ENCODE measurements around the gene AKAP6. TPM values are rescaled to one million over a fixed set of nuclear protein-coding genes. Genes with fewer than 3 reads are reported as not detected.
A peak's percentile ranks its signal among the peaks of the same experiment; 100 is the strongest.
"Not testable (repeated sequence)": the region's sequence is repeated elsewhere in the genome, so short reads cannot be mapped to it uniquely, and the experiment has no call there.

AKAP6 gene
- total RNA-seq, 4 donors from 2014 or later: 1.1 to 16.0 (median 6.0) TPM

GRCh38 chr14:32786886-32787285 lies 457.8 kb downstream of the AKAP6 start:
- Histone ChIP-seq H3K36me3 (no peaks in the 10 kb centered on the region), H3K4me3 (no peak overlapping the region), H3K27me3 (no peaks in the 10 kb centered on the region), H3K4me1 (no peaks in the 10 kb centered on the region), H3K27ac (no peak overlapping the region), H3K9me3 (peaks cover 0 to 2% (median 0%) of the 10 kb centered on the region in 3 donors)
- intact Hi-C loops (cut with DNase I): no loop called here
- 73 to 81% methylated on average over 3 of the region's 3 CpGs for WGBS, 2 donors
- TF ChIP-seq CTCF (IDR thresholded peaks at IDR 0.05): no peak
- TF ChIP-seq POLR2A (IDR thresholded peaks at IDR 0.05): no peak
- DNase-seq: no peak

GRCh38 chr14:32793033-32793432 lies 463.9 kb downstream of the AKAP6 start:
- H3K4me3 ChIP-seq; intact Hi-C loops (cut with DNase I); H3K36me3 ChIP-seq; H3K27me3 ChIP-seq; H3K27ac ChIP-seq; DNase-seq; H3K4me1 ChIP-seq: not testable (repeated sequence)
- peaks cover 0 to 21% (median 9%) of the 10 kb centered on the region in 3 donors for H3K9me3 ChIP-seq

- no peak for DNase-seq
- H3K4me3 ChIP-seq: no peak overlapping the region
- H3K27me3 ChIP-seq: no peaks in the 10 kb centered on the region
- H3K9me3 ChIP-seq: peaks cover 0 to 24% (median 20%) of the 10 kb centered on the region in 3 donors
- no peak for TF ChIP-seq CTCF (IDR thresholded peaks at IDR 0.05)
- TF ChIP-seq POLR2A (IDR thresholded peaks at IDR 0.05): no peak
- H3K27ac ChIP-seq: no peak overlapping the region
- no peaks in the 10 kb centered on the region for H3K36me3 ChIP-seq
- H3K4me1 ChIP-seq: no peaks in the 10 kb centered on the region
- intact Hi-C loops (cut with DNase I): no loop called here
- WGBS, 2 donors: 24 to 47% methylated on average over 1 of the region's 1 CpG
Measured at GRCh38 chr14:32800320-32800719, 471.2 kb downstream of the AKAP6 start.

- WGBS, 2 donors: 81 to 94% methylated on average over 1 of the region's 1 CpG
- H3K4me3 ChIP-seq: no peak overlapping the region
- no peaks in the 10 kb centered on the region for H3K36me3 ChIP-seq
- TF ChIP-seq POLR2A (IDR thresholded peaks at IDR 0.05) (no peak), CTCF (IDR thresholded peaks at IDR 0.05) (no peak)
- no peak for DNase-seq
- no peaks in the 10 kb centered on the region for H3K27me3 ChIP-seq
- intact Hi-C loops (cut with DNase I): no loop called here
- peaks cover 0 to 24% (median 20%) of the 10 kb centered on the region in 3 donors for H3K9me3 ChIP-seq
- H3K4me1 ChIP-seq: no peaks in the 10 kb centered on the region
- H3K27ac ChIP-seq: no peak overlapping the region
Measured at GRCh38 chr14:32802295-32802694, 473.2 kb downstream of the AKAP6 start.

GRCh38 chr14:32805979-32806378 lies 476.9 kb downstream of the AKAP6 start:
- Histone ChIP-seq H3K4me1 (peaks cover 0 to 18% (median 0%) of the 10 kb centered on the region in 3 donors), H3K4me3 (no peak overlapping the region), H3K9me3 (peaks cover 0 to 24% (median 20%) of the 10 kb centered on the region in 3 donors), H3K36me3 (no peaks in the 10 kb centered on the region), H3K27ac (no peak overlapping the region), H3K27me3 (no peaks in the 10 kb centered on the region)
- WGBS, 2 donors: 66 to 69% methylated on average over 2 of the region's 2 CpGs
- intact Hi-C loops (cut with DNase I): no loop called here
- TF ChIP-seq CTCF (IDR thresholded peaks at IDR 0.05) (no peak), POLR2A (IDR thresholded peaks at IDR 0.05) (no peak)
- no peak for DNase-seq

DNA sequence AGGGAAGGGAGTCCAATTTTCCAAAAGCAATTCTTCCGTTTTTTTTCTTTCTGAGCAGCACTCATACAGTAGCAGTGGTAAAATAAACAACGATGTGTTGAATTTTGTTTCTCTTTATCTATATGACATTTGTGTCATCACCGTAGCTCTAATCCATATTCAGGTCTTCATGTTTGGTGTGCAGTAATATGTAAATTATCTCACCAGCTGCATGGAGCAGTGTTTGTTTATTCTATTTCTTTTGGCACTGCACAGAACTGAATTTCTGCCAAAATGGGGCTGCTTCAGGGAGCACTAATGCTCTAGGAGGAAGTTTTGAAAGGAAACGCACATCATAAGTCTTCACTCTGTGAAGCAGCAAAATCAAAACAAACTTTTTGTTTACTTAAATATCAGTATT lies 479.5 kb downstream of the AKAP6 start:
- Histone ChIP-seq H3K9me3 (peaks cover 0 to 14% (median 11%) of the 10 kb centered on the region in 3 donors), H3K4me3 (peak overlapping the region in 1 of 4 donors; percentile 40), H3K36me3 (no peaks in the 10 kb centered on the region), H3K4me1 (peaks cover 0 to 18% (median 0%) of the 10 kb centered on the region in 3 donors), H3K27me3 (no peaks in the 10 kb centered on the region), H3K27ac (no peak overlapping the region)
- 16 to 21% methylated on average over 4 of the region's 4 CpGs for whole genome bisulfite sequencing, 2 donors
- no peak for DNase-seq
- intact Hi-C loops (cut with DNase I): no loop called here
- TF ChIP-seq CTCF (IDR thresholded peaks at IDR 0.05) (no peak), POLR2A (IDR thresholded peaks at IDR 0.05) (no peak)
